GM18873 (cell line): Measurements from ENCODE around the gene EFTUD2.
"Not testable (repeated sequence)": the region's sequence is repeated elsewhere in the genome, so short reads cannot be mapped to it uniquely, and the experiment has no call there.

ENCODE experiments used
- ATAC-seq: cut with Tn5 transposase; IDR thresholded peaks from one replicate; pipeline ENCODE4 v1.9.1; 2021; ENCODE audit warnings: mild to moderate bottlenecking, moderate library complexity, moderate number of reproducible peaks; ENCODE audit not compliant: unreplicated experiment, low FRiP score

Gene EFTUD2

DNA sequence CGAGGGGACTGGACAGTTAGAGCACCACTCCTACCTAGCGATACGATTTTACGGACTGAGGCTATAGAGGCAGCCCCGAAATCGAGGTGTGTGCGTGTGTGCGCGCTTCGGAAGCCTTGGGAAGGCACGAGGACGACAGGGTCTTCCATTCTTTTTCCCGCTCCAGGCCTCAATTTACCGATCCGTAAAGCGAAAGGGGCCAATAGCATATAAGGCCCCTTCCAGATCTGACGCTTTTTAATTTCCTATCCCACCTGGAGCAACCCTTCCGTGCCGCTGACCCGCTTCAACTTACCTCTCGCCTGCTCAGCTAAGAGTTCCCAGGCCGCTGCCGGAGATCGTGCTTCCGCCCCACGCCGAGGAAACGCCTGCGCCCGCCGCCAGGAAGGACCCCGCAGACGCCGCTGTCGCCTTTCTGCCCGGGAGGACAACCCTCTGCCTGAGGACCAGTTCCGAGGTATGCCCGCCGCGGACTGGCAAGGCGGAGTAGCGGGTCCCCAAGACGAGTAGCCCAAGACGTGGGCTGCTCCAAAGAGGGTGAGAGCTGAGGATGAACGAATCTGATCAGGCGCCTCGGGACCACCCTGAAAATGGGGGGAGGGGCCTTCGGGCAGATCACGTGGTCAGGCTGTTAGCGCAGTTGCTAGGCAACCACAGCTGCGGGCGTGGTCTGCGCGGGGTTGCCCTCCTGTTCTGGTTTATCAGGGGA lies at the start of gene EFTUD2:
Gene EFTUD2, minus strand, starts transcription at position 372 of the 709 bp plus-strand sequence. CDS start 4,924 bp downstream, outside the sequence.
- ATAC-seq: peak; percentile 50

- ATAC-seq: no peak
These were observed 49.1 kb upstream of the EFTUD2 start for GRCh38 chr17:44948315-44948795.

DNA sequence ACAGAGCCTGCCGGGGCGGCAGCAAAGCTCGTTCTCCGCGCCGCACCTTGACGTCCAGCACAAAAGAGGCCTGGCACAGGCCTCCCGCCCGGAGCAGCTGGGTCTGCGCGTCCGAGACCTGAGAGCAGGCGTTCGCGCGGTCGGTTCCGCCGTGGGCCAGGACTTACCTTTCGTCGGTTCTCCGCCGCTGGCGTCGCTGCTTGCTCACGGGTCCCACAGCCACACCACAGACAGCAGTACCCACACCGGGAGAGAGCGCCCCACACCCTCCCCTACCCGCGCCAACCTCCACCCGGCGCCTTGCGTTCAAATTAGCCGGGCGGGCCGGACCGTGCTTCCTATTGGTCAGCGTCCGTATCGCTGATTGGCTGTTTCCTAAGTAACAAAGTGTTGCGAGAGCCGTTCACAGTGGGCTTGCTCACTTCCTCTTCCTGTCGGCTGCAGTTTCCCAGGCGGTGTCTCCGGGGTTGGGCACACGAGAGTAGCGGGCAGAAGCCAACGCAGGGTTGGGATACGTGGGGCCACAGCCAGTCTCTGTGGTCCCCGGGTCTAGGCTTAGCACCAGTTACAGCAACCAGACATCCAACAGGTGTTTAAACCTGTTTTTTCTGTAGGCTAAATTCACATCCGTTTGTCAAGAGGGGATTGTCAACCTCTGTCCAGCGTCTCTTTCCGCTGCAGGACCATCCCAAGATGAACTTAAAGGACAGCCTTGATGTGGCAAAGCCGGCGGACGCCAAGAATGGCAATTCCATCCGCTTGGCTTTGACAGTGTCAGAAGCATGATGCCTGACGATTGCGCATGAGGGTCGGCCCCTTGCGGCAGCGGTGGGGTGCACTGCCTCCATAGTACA lies 48.4 kb upstream of the EFTUD2 start, which contains the start of gene KIF18B:
Gene KIF18B, minus strand, starts transcription at position 313 of the 854 bp plus-strand sequence. CDS start 11,429 bp downstream, outside the sequence.
- ATAC-seq: peak; percentile 90

GRCh38 chr17:44945652-44946051 lies 46.4 kb upstream of the EFTUD2 start:
- ATAC-seq: not testable (repeated sequence)

- ATAC-seq: no peak
These were observed 43.2 kb upstream of the EFTUD2 start for GRCh38 chr17:44942456-44942855.

- no peak for ATAC-seq
These were observed 42.6 kb upstream of the EFTUD2 start for GRCh38 chr17:44941712-44942331.

DNA sequence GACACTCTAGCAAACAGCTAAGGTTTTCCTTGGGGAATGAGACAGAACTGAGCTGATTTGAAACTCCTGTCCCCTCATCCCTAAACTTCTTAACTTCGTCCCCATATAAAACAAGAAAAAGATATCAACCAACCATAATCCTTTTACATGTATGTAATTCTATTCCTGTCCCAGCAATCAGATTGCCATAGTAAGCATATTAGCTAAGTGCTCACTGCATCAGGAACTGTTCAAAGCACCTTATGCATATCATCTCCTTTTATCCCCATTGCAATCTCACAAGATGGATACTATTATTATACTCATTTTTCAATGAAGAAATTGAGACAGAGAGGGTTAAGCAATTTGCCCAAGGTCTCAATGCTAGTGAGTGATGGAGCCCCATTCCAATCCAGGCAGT lies 41.5 kb upstream of the EFTUD2 start:
- ATAC-seq: no peak

GRCh38 chr17:44940317-44940716 lies 41.1 kb upstream of the EFTUD2 start:
- no peak for ATAC-seq

- no peak for ATAC-seq
These were observed 35.9 kb upstream of the EFTUD2 start for GRCh38 chr17:44935116-44935515.

DNA sequence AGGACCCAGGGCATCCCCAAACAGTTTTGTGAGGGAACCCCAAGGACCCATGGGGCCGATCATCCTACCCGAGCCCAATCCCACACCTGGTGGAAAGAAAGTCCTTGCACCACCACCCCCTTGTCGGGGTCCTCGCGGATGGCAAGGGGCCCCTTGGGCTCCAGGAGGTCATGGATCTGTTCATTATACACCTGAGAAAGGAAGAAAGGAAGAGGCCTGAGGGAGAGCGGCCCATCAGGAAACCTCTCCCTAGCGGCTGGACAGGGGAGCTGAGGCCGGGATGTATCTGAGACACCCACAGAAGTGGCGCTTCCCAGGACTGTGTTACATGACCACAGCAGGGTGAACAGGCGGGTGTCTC lies 35.5 kb upstream of the EFTUD2 start:
- ATAC-seq: no peak

DNA sequence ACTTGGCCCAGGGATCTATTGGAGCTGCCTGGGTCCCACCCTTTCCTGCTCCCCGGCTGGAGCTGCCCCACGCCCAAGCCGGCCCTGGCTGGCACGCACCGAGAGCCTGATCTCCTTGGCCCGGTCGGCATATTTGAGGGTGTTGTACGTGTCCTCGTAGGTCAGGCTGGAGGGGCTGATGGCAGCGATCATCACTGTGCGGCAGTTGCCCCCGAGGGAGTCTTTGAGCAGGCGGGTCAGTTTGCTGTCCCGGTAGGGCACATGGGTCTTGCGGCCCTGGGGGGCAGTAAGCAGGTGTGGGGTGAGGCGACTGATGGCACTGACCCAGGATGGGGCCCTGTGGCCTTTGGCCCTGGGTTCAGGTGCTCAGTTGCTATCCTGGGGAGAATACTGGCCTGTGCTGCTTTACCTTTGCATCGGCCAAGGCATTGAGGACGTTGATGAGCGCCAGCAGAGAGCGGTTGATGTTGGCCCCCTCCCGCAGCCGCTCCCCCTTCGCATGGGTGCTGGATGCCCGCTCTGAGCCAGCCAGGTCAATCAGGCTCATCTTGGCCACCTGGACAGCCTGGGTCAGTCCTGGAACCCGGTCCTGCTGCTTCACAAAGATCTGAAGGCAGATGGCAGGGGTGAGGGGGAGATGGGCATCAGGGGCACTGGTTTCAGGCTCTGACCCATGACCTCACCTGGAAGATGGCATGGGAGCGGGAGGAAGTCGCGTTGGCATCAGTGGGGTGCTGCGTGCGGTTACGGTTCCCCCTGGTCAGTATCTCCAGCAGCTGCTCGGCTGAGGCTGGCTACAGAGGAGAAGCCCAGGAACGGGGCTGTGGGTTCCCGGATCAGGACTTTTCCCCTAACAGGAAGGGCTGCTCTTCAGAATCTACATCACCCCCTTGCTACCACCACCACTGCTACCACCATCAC lies 34.8 kb upstream of the EFTUD2 start:
- no peak for ATAC-seq

GRCh38 chr17:44932787-44933097 lies 33.5 kb upstream of the EFTUD2 start:
- no peak for ATAC-seq

- ATAC-seq: no peak
These were observed 33.0 kb upstream of the EFTUD2 start for GRCh38 chr17:44932096-44932786.

DNA sequence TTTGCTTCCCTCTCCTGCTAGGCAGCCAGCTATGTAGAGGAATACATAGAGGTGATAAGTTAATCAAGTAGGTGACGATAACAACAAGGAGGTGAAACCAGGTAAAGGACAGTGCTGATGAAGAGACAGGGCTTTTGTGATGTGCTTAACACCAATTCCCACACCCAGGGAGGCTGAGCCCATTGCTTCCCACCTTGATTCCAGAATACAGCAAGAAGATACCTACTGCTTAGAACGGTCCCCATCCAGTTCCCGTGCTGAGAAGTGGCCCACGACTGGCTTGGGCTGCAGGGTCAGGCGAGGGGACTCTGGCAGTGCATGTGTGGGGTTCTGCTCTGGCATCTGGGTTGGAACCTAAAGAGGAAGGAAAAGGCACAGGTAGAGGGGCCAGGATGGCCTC lies 32.1 kb upstream of the EFTUD2 start:
- no peak for ATAC-seq

GRCh38 chr17:44930667-44931066 lies 31.4 kb upstream of the EFTUD2 start:
- no peak for ATAC-seq

GRCh38 chr17:44928950-44929720 lies 29.9 kb upstream of the EFTUD2 start:
- ATAC-seq: no peak

DNA sequence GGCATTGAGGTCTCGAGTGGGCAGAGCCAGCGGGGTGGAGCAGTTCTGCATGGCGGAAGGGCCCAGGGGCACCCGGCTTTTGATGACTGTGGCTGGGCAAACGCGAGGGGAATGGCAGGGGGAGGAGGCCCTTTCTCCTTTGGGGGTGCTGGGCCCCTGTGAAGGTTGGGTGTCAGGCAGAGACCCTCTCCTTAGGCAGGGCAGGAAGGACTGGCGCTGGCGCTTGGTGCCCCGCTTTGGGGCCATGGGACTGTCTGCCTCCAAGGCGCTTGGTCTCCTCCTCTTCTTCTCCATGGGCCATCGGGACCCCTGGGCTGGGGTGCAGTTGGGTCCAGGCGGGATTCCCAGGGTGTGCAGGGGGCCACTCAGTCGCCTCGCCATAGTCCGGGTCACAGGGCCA lies 28.9 kb upstream of the EFTUD2 start:
- ATAC-seq: no peak

- ATAC-seq: no peak
These were observed 28.5 kb upstream of the EFTUD2 start for GRCh38 chr17:44927696-44928095.
